ENCODE results near the gene PSRC1. TPM values are rescaled to one million over a fixed set of nuclear protein-coding genes. Genes with fewer than 3 reads are reported as not detected.

The PSRC1 gene
- total and polyA plus RNA-seq, 2 of the 8 experiments (the other 6 are each of a cell fraction or from before 2014, with no cell fraction given) = 56.1 to 67.3 TPM

DNA sequence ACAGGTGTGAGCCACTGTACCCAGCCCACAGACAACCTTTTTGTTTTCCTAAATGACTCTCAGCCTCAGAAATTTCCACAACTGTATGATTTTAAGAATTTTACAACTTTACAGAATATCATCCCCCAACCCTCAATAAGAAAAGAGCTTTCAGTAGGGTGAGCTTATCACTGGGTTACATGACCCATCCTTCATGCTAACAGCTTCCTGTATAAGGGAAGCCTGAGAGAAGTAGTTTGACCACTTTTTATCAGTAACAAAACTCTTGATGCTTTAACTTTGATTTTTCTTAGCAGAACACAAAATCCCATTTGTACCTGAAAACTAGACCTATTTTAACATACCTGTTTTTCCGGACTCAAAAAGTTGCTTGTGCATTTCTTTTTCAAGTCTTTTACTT, 33.6 kb upstream of the PSRC1 start (continued):
- TF ChIP-seq SUZ12 (IDR thresholded peaks at IDR 0.05; ENCODE audit: low read length) (no peak), SP2 (IDR thresholded peaks at IDR 0.05; ENCODE audit: low read length) (no peak), SIX5 (IDR thresholded peaks at IDR 0.05; ENCODE audit: low read depth, low read length) (no peak), RXRA (IDR thresholded peaks at IDR 0.05; ENCODE audit: insufficient read depth, low read depth, low read length) (no peak)
